ENCODE data around the gene PLEKHA6.

DNA sequence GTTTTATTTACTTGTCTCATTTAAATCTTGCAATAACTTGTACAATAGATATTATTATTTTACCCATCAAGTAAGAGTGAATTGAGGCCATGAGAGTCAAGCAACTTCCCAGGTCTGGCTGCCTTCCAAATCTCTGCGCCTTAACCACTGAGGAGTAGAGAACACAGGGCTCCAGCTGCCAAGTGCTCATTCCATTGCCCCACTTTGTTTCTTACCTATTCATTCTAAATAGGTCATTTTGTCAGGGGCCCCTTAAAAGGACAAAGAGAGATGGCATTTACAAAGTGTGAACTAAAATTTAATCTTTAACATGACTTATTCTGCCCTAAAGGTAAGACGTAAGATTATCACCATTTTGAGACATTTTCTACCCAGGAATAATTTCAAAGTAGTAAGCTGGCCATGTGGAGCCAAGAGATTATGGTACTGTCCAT lies 48.4 kb upstream of the PLEKHA6 start:
- TF ChIP-seq, protein P1, sequence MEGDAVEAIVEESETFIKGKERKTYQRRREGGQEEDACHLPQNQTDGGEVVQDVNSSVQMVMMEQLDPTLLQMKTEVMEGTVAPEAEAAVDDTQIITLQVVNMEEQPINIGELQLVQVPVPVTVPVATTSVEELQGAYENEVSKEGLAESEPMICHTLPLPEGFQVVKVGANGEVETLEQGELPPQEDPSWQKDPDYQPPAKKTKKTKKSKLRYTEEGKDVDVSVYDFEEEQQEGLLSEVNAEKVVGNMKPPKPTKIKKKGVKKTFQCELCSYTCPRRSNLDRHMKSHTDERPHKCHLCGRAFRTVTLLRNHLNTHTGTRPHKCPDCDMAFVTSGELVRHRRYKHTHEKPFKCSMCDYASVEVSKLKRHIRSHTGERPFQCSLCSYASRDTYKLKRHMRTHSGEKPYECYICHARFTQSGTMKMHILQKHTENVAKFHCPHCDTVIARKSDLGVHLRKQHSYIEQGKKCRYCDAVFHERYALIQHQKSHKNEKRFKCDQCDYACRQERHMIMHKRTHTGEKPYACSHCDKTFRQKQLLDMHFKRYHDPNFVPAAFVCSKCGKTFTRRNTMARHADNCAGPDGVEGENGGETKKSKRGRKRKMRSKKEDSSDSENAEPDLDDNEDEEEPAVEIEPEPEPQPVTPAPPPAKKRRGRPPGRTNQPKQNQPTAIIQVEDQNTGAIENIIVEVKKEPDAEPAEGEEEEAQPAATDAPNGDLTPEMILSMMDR (IDR thresholded peaks at IDR 0.05), result no peak
- no peak for TF ChIP-seq POLR2AphosphoS5 (IDR thresholded peaks at IDR 0.05; ENCODE audit: low read depth, low read length)

Data from Panc1 (cell line).